Ishikawa (cell line): ENCODE measurements around the gene ITPA.
A peak's percentile ranks its signal among the peaks of the same experiment; 100 is the strongest.

Source experiments
- CEBPB ChIP-seq: IDR thresholded peaks from 2 replicates; pipeline ENCODE4 v1.6.1; 2012
- CREB1 ChIP-seq: IDR thresholded peaks from 2 replicates; pipeline ENCODE4 v1.6.1; 2012; ENCODE audit warnings: low read depth
- EGR1 ChIP-seq: IDR thresholded peaks from 2 replicates; pipeline ENCODE4 v1.6.1; 2012
- EP300 ChIP-seq: IDR thresholded peaks from 2 replicates; pipeline ENCODE4 v1.6.1; 2012; ENCODE audit warnings: borderline replicate concordance
- FOXM1 ChIP-seq: IDR thresholded peaks from 2 replicates; pipeline ENCODE4 v1.6.1; 2012; ENCODE audit warnings: low read depth, borderline replicate concordance
- NFIC ChIP-seq: IDR thresholded peaks from 2 replicates; pipeline ENCODE4 v1.6.1; 2012
- RAD21 ChIP-seq: IDR thresholded peaks from 2 replicates; pipeline ENCODE4 v1.6.1; 2012; ENCODE audit warnings: low read depth
- TAF1 ChIP-seq: IDR thresholded peaks from 2 replicates; pipeline ENCODE4 v1.6.1; 2012; ENCODE audit warnings: low read depth, mild to moderate bottlenecking
- TCF12 ChIP-seq: IDR thresholded peaks from 2 replicates; pipeline ENCODE4 v1.6.1; 2012; ENCODE audit warnings: low read depth
- TEAD4 ChIP-seq: IDR thresholded peaks from 2 replicates; pipeline ENCODE4 v1.6.1; 2012
- YY1 ChIP-seq: IDR thresholded peaks from 2 replicates; pipeline ENCODE4 v1.6.1; 2012; ENCODE audit warnings: low read depth
- ZBTB7A ChIP-seq: IDR thresholded peaks from 2 replicates; pipeline ENCODE4 v1.6.1; 2012; ENCODE audit warnings: low read depth
- TF ChIP-seq, protein P1 (sequence below): IDR thresholded peaks from 2 replicates; pipeline ENCODE4 v1.6.1; 2012
- TF ChIP-seq, protein P2 (sequence below): IDR thresholded peaks from 2 replicates; pipeline ENCODE4 v1.6.1; 2012
- TF ChIP-seq, protein P3 (sequence below): IDR thresholded peaks from 2 replicates; pipeline ENCODE4 v1.6.1; 2012; ENCODE audit warnings: low read depth, mild to moderate bottlenecking

The ITPA gene

DNA sequence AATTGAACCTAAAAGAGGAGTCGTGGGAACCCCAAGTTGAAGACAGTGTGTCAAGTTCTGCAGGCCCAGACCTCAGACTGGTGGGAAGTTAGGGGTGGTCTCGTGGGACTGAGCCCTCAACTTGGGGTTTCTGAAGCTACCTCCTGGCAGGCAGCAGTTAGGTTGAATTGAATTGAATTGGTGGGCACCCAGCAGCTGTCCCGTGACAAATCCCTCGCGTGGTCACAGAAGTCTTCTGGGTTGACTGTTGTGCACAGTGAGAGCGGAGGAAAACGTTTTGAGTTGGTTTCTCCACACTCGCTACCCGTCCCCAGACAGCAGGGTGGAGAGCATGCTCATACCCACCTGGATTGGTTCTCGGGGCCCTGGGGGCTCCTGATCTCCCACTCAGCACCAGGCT is 16.8 kb downstream of the ITPA start:
- TF ChIP-seq EP300, result no peak
- no peak for TF ChIP-seq TEAD4
- TF ChIP-seq TCF12, result no peak

DNA sequence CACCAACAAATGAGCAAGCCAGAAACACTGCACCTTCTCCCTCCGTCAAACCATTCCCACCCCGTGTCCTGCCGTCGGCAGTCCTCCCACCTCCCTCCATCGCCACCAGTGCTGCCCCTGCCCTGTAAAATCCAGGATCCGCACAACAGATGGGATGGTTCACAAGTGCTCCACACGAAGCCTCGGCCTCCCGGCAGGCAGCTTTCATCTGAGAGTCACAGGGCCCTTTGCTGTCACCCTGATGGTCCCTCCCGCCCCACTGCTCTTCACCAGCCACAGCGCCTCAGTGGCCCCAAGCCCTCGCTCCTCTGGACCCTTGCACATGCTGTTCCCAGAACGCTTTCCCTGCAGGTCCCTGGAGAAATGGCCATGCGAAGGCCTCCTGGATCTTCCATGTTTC is 17.6 kb downstream of the ITPA start:
- TF ChIP-seq YY1 (no peak), TCF12 (no peak), TEAD4 (no peak), CREB1 (no peak), EP300 (no peak), FOXM1 (no peak), CEBPB (no peak), ZBTB7A (no peak), EGR1 (no peak), NFIC (no peak), TAF1 (no peak), RAD21 (no peak)
- TF ChIP-seq, protein P1, sequence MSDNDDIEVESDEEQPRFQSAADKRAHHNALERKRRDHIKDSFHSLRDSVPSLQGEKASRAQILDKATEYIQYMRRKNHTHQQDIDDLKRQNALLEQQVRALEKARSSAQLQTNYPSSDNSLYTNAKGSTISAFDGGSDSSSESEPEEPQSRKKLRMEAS, result no peak
- TF ChIP-seq, protein P2, sequence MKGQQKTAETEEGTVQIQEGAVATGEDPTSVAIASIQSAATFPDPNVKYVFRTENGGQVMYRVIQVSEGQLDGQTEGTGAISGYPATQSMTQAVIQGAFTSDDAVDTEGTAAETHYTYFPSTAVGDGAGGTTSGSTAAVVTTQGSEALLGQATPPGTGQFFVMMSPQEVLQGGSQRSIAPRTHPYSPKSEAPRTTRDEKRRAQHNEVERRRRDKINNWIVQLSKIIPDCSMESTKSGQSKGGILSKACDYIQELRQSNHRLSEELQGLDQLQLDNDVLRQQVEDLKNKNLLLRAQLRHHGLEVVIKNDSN, result no peak
- TF ChIP-seq, protein P3, sequence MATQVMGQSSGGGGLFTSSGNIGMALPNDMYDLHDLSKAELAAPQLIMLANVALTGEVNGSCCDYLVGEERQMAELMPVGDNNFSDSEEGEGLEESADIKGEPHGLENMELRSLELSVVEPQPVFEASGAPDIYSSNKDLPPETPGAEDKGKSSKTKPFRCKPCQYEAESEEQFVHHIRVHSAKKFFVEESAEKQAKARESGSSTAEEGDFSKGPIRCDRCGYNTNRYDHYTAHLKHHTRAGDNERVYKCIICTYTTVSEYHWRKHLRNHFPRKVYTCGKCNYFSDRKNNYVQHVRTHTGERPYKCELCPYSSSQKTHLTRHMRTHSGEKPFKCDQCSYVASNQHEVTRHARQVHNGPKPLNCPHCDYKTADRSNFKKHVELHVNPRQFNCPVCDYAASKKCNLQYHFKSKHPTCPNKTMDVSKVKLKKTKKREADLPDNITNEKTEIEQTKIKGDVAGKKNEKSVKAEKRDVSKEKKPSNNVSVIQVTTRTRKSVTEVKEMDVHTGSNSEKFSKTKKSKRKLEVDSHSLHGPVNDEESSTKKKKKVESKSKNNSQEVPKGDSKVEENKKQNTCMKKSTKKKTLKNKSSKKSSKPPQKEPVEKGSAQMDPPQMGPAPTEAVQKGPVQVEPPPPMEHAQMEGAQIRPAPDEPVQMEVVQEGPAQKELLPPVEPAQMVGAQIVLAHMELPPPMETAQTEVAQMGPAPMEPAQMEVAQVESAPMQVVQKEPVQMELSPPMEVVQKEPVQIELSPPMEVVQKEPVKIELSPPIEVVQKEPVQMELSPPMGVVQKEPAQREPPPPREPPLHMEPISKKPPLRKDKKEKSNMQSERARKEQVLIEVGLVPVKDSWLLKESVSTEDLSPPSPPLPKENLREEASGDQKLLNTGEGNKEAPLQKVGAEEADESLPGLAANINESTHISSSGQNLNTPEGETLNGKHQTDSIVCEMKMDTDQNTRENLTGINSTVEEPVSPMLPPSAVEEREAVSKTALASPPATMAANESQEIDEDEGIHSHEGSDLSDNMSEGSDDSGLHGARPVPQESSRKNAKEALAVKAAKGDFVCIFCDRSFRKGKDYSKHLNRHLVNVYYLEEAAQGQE, result no peak

DNA sequence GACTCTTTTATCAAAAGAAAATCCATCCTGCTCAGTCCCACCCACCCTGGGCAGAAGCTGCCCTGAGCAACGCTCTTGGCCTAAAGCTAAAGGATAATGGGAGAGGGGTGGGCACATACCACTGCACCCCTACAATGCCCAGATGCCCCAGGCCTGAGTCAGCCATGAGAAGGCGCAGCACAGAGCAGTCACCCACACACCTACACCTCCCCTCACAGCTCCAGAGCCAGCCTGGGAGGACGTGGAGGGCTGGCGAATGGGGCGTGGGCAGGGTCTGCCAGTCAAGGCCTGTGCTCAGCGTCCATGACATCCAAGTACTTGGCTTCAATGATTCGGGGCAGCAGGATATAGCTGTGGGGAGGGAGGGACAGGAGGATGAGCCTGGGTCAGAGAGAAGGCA is 18.2 kb downstream of the ITPA start:
- TF ChIP-seq TEAD4 (peak; percentile 65), TAF1 (no peak), YY1 (0 out of 2 replicates have a peak, but pooled peaks have one; percentile 28)

DNA sequence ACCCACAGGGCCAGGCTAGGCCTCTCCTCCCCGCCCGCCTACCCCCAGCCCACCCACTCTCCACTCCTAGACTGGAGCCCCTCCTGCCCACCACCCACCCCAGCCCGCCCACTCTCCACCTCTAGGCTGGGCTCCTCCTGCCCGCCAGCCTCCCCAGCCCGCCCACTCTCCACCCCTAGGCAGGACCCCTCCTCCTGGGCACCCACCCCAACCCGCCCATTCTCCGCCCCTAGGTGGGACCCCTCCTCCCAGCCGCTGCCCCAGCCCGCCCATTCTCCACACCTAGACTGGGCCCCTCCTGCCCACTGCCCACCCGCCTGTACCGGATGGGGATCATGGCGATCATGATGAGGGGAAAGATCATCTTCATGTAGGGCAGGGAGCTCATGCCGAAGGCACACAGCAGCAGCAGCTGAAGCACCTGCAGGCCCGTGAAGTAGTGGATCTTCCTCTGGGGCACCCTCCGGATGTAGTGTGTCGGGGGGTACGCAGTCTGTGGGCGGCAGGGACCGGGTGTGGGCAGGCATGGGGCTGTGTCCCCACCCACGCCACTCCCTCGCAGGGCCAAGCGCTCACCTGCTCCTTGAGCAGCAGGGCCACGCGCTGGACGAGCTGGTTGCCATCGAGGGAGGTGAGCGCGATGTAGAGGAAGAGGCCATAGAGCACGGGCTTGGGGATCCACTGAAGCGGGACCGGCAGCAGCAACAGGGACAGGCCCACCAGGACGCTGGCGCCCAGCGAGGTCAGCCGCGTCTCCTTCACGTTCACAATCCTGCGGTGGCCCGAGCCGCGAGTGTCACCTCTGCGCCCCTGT is 18.8 kb downstream of the ITPA start:
- no peak for TF ChIP-seq CEBPB
- no peak for TF ChIP-seq FOXM1
- TF ChIP-seq, protein P1, result no peak
- no peak for TF ChIP-seq YY1
- TF ChIP-seq, protein P3, result no peak
- no peak for TF ChIP-seq TEAD4
- TF ChIP-seq CREB1, result no peak
- no peak for TF ChIP-seq NFIC
- TF ChIP-seq, protein P2, result no peak
- TF ChIP-seq EP300, result no peak
- TF ChIP-seq ZBTB7A, result no peak
- TF ChIP-seq RAD21, result no peak

DNA sequence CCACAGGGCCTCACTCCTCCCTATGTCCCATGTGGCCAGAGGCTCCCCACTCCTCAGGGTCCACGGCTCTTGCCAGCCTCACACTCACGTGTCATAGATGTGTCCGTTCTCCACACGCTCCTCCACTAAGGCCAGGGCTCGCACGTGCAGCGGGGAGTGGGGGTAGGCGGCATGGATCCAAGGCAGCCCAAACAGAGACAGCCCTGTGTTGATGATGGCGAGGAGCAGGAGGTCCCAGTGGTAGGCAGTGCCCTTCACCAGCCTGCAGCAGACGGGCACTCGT is 19.4 kb downstream of the ITPA start:
- TF ChIP-seq NFIC (no peak), CREB1 (no peak), TCF12 (no peak), CEBPB (no peak), EP300 (no peak), ZBTB7A (no peak), TEAD4 (no peak), TAF1 (no peak), YY1 (no peak), RAD21 (no peak), EGR1 (no peak)
- TF ChIP-seq, protein P1, result no peak
- TF ChIP-seq, protein P3, result no peak
- TF ChIP-seq, protein P2, result no peak
